ENCODE results near the gene BRS3. TPM values are rescaled to one million over a fixed set of nuclear protein-coding genes. Genes with fewer than 3 reads are reported as not detected.
"Not testable (repeated sequence)": the region's sequence is repeated elsewhere in the genome, so short reads cannot be mapped to it uniquely, and the experiment has no call there.

BRS3 gene
- total RNA-seq: not detected in 2 replicates
- polyA plus RNA-seq (2012): not detected

- no peak for DNase-seq (ENCODE audit: low read depth)
These were observed at the start of gene BRS3 for GRCh38 chrX:136487647-136488046. Gene BRS3 (plus strand): TSS chrX:136487947. CDS start chrX:136488115, 168 bp downstream.

- DNase-seq (ENCODE audit: low read depth): no peak
These were observed 49.6 kb upstream of the BRS3 start for GRCh38 chrX:136438192-136438591.

DNA sequence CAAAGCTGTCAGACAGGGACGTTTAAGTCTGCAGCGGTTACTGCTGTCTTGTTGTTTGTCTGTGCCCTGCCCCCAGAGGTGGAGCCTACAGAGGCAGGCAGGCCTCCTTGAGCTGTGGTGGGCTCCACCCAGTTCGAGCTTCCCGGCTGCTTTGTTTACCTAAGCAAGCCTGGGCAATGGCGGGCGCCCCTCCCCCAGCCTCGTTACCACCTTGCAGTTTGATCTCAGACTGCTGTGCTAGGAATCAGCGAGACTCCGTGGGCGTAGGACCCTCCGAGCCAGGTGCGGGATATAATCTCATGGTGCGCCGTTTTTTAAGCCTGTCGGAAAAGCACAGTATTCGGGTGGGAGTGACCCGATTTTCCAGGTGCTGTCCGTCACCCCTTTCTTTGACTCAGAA lies 42.1 kb upstream of the BRS3 start:
- DNase-seq (ENCODE audit: low read depth): not testable (repeated sequence)

GRCh38 chrX:136446208-136446607 lies 41.5 kb upstream of the BRS3 start:
- DNase-seq (ENCODE audit: low read depth): no peak

DNA sequence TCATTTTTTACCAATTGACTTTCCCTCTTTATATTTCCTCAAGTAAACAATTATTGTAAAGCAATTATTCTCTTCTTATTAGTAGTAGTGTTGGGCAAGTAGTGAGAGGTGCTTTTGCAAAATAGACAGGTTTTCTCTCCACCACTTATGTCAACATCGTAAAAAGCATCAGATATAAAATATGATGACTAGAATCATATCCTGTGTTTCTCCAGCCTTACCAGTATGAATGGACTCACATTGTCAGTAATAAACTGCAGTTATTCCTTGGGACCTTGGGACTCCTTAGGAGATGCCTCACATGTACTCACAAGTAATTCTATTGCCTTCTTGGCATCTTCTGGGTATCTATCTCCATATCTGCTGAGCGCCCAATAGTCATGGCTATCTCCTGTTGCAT lies 40.4 kb upstream of the BRS3 start:
- no peak for DNase-seq (ENCODE audit: low read depth)

GRCh38 chrX:136447968-136448367 lies 39.8 kb upstream of the BRS3 start:
- no peak for DNase-seq (ENCODE audit: low read depth)

- no peak for DNase-seq (ENCODE audit: low read depth)
These were observed 37.5 kb upstream of the BRS3 start for GRCh38 chrX:136450050-136450830.

- no peak for DNase-seq (ENCODE audit: low read depth)
These were observed 35.1 kb upstream of the BRS3 start for GRCh38 chrX:136452614-136453013.

DNA sequence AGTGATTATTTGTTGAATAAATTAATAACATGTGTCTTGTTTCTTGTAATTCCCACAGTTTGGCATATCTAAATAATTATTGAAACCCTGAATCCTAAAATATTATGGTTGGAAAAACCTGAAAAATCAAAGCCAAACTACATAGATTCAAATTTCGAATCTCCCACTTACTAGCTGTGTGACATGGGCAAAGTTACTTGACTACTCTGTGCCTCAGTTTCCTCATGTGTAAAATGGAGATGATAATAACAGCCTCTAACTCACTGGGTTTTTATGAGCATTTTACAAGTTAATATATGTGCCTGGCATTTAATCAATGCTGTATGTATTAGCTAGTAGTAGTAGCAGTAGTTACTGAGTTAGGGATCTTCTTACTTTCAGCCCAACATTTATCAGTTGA lies 34.6 kb upstream of the BRS3 start:
- no peak for DNase-seq (ENCODE audit: low read depth)

GRCh38 chrX:136453771-136454170 lies 34.0 kb upstream of the BRS3 start:
- DNase-seq (ENCODE audit: low read depth): no peak

GRCh38 chrX:136456133-136456532 lies 31.6 kb upstream of the BRS3 start:
- no peak for DNase-seq (ENCODE audit: low read depth)

- DNase-seq (ENCODE audit: low read depth): no peak
These were observed 30.3 kb upstream of the BRS3 start for GRCh38 chrX:136457303-136457917.

- DNase-seq (ENCODE audit: low read depth): no peak
These were observed 23.2 kb upstream of the BRS3 start for GRCh38 chrX:136464589-136464988.

GRCh38 chrX:136467303-136467702 lies 20.4 kb upstream of the BRS3 start:
- no peak for DNase-seq (ENCODE audit: low read depth)

DNA sequence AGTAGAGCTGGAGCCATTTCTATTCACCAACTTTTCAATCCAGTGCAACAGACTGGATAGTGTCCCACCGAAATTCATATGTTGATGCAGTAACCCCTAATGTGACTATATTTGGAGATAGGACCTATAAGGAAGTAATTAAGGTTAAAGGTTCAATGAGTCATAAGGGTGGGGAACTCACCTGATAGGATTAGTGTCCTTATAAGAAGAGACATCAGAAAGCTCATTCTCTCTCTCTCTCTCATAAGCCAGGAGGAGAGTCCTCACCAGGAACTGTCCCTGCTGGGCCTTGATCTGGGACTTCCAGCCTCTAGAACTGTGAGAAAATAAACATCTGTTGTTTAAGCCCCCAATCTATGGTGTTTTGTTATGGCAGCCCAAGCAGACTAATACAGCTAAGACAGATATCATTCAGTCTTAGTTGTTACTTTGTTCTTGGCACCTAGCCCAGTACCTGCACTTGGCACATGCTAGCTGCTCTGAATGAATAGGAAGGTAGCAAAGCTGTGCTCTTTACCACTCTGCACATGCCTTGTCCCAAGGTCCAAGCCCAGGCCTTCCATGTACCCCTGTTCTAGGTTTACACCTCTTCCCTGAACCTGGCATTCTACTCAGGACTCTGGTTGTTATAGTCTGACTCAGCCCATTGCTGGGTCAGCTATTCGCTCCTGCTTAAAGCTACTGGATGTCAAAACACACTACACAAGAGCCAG lies 19.2 kb upstream of the BRS3 start:
- no peak for DNase-seq (ENCODE audit: low read depth)

DNA sequence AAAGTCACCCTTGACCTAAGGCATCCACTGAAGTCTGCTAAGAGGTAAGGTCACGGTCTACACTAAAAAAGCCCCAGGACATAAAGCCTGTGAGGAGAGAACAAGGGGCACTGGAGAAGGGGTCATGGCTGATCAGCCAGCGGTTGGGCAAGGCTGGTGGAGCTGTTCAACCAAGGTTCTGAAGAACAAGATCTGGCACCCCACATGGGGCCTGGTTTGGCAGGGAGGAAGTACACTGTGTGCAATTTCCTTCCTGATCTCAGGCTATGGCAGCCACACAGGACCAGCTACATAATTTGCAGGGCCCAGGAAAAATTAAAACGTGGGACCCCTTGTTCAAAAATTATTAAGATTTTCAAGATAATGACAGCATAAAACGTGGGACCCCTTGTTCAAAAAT lies 14.1 kb upstream of the BRS3 start:
- DNase-seq (ENCODE audit: low read depth): no peak

DNA sequence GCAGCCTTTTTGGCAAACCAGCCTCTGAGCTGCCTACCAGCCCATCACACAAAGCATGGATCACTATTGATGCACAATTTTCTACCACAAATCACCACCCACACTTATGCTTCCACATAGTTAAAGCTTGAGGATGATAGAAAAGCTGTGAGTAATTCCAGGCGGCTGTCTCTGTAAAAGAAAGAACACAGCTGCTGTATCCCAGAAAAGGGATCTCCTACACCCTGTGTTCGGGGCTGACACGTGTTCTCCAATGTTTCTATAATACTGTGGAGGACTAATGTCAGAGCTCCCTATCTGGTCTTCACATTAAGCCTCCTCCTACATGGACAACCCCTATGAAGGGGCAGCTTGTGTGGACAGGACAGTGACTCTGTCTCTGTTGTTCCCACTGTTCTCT lies 12.5 kb upstream of the BRS3 start:
- peak; percentile 7 for DNase-seq (ENCODE audit: low read depth)

DNA sequence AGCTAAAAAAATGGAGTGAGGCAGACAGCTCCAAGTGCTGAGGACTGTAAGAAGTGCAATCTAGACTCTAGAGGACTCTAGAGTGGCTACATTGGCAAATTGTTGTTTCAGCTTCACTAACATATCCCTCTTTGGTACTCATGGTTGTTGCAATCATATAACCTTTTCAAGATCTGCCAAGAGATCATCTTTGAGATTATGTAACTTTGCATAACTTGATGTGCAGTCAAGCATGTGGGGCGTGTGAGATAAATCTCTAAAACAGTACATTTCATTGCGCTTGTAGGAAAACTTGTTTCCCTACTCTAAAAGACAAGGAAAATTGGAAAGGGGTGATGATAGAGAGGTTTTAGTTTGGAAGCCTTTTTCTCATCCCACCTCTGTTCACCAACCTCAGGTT lies 11.2 kb upstream of the BRS3 start:
- DNase-seq (ENCODE audit: low read depth): no peak

GRCh38 chrX:136477026-136477425 lies 10.7 kb upstream of the BRS3 start:
- DNase-seq (ENCODE audit: low read depth): no peak

- DNase-seq (ENCODE audit: low read depth): no peak
These were observed 7.4 kb upstream of the BRS3 start for GRCh38 chrX:136480383-136480782.

- no peak for DNase-seq (ENCODE audit: low read depth)
These were observed 959 bp downstream of the BRS3 start for GRCh38 chrX:136488706-136489105.

DNA sequence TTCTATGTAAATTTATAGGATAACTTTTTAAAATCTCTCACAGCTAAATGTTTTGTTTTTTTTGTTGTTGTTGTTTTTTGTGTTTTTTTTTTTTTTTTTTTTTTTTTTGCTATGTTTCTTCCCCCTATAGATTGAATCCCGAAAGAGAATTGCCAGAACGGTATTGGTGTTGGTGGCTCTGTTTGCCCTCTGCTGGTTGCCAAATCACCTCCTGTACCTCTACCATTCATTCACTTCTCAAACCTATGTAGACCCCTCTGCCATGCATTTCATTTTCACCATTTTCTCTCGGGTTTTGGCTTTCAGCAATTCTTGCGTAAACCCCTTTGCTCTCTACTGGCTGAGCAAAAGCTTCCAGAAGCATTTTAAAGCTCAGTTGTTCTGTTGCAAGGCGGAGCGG lies 4.1 kb downstream of the BRS3 start:
- DNase-seq (ENCODE audit: low read depth): no peak

Measured in myocyte (in vitro differentiated cells).